HEK293T (cell line): Measurements from ENCODE around the gene RTN4RL1.

Experiments used
- BHLHE40 ChIP-seq: fragments of 450-650 bp; IDR thresholded peaks from 2 replicates; pipeline ENCODE4 v1.6.1; 2016; ENCODE audit warnings: mild to moderate bottlenecking, moderate library complexity, borderline replicate concordance
- FOXK2 ChIP-seq: fragments of 450-650 bp; IDR thresholded peaks from 2 replicates; pipeline ENCODE4 v1.6.1; 2016; ENCODE audit warnings: mild to moderate bottlenecking
- FOXM1 ChIP-seq: fragments of 450-650 bp; IDR thresholded peaks from 2 replicates; pipeline ENCODE4 v1.6.1; 2017; ENCODE audit warnings: mild to moderate bottlenecking, borderline replicate concordance
- HDGF ChIP-seq: fragments of 450-650 bp; IDR thresholded peaks from 2 replicates; pipeline ENCODE4 v1.6.1; 2017; ENCODE audit warnings: antibody characterized with exemption, borderline replicate concordance
- NFRKB ChIP-seq: fragments of 450-650 bp; IDR thresholded peaks from 2 replicates; pipeline ENCODE4 v1.6.1; 2016; ENCODE audit warnings: mild to moderate bottlenecking, moderate library complexity
- TARDBP ChIP-seq: fragments of 450-650 bp; IDR thresholded peaks from 2 replicates; pipeline ENCODE4 v1.6.1; 2016

- TF ChIP-seq FOXM1: no peak
- no peak for TF ChIP-seq BHLHE40
- TF ChIP-seq TARDBP: no peak
- no peak for TF ChIP-seq HDGF
- no peak for TF ChIP-seq NFRKB
- TF ChIP-seq FOXK2: no peak
Observed at GRCh38 chr17:2042390-2042847, 17.3 kb upstream of the RTN4RL1 start.
